ENCODE measurements around the gene RSBN1L.

The RSBN1L gene

GRCh38 chr7:77731716-77732115 is 35.5 kb downstream of the RSBN1L start:
- no peak for DNase-seq (ENCODE audit: low read depth)

GRCh38 chr7:77734659-77735421 is 38.6 kb downstream of the RSBN1L start:
- no peak for DNase-seq (ENCODE audit: low read depth)

- no peak for DNase-seq (ENCODE audit: low read depth)
Observed at GRCh38 chr7:77735457-77735856, 39.2 kb downstream of the RSBN1L start.

DNA sequence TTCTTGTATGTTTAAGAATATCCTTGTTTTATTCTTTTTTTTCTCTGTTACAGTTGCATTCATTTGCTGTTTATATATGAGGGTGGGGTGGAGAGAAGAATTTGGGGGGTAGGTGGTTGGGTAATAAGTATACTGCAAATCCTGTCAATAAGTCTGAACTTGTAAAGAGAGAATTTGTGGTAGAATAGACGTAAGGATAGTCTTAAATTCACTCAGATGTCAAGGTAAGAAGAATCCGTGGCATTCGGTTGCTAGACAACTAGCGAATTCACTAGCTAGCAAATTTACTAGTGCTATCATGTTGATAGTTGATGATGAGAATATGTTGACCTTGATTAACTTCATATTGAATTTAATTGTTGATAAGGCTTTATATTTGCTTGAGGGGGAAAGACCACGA is 40.7 kb downstream of the RSBN1L start:
- DNase-seq (ENCODE audit: low read depth), result no peak

DNA sequence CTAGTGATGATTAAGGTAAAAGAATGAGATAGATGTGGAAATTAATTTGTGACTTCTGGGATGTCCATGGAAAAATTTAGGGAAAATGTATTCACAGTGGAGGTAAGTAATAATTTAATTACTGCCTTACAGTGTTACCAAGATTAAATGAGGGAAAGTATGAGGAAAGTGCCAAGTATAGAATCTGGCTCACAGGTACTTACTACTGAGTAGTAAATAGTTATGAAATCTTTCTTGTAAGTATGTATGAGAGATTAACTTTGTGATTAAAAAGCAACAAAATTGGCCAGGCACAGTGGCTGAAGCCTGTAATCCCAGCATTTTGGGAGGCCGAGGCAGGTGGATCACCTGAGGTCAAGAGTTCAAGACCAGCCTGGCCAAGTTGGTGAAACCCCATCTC is 42.1 kb downstream of the RSBN1L start:
- no peak for DNase-seq (ENCODE audit: low read depth)

GRCh38 chr7:77738871-77739270 is 42.6 kb downstream of the RSBN1L start:
- DNase-seq (ENCODE audit: low read depth), result no peak

DNA sequence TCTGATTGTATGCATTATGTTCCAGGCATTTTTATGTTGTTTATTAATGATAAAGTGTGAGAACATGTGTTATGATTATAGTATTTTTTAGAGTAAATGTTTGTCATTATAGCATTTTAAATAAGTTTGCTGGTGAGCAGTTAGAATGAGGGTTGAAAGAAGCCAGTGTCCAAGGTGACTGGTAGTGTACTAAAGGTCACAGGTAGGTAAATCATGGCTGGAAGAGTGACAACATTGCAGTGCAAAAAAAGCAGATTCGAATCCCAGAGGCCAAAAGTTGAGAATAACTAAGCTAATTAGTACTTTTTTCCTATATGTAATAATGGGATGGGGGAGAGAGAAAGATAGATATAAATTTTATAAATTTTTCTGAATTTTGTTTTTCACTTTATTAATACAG is 44.0 kb downstream of the RSBN1L start:
- DNase-seq (ENCODE audit: low read depth), result no peak

GRCh38 chr7:77743518-77743917 is 47.3 kb downstream of the RSBN1L start:
- no peak for DNase-seq (ENCODE audit: low read depth)

DNA sequence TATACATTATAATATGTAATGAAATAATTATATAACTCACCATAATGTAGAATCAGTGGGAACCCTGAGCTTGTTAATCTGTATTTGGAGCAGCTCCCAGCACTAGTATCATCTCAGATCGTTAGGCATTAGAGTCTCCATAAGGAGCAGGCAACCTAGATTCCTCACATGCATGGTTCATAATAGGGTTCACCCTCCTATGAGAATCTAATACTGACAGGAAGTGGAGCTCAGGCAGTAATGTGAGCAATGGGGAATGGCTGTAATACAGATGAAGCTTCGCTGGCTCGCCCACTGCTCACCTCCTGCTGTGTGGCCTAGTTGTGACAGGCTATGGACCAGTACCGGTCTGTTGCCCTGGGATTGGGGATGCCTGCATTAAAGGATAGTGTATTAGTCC is 49.5 kb downstream of the RSBN1L start:
- no peak for DNase-seq (ENCODE audit: low read depth)

- DNase-seq (ENCODE audit: low read depth), result no peak
Observed at GRCh38 chr7:77746164-77746823, 50.0 kb downstream of the RSBN1L start.

DNA sequence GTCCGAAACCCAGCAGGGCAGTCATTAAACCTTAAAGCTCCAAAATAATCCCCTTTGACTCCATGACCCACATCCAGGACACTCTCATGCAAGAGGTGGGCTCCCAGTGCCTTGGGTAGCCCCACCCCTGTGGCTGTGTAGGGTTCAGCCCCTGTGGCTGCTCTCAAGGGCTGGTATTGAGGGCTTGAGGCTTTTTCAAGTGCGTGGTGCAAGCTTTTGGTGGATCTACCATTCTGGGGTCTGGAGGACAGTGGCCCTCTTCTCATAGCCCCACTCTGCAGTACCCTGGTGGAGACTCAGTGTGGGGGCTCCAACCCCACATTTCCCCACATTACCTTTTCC is 50.5 kb downstream of the RSBN1L start:
- DNase-seq (ENCODE audit: low read depth), result no peak

DNA sequence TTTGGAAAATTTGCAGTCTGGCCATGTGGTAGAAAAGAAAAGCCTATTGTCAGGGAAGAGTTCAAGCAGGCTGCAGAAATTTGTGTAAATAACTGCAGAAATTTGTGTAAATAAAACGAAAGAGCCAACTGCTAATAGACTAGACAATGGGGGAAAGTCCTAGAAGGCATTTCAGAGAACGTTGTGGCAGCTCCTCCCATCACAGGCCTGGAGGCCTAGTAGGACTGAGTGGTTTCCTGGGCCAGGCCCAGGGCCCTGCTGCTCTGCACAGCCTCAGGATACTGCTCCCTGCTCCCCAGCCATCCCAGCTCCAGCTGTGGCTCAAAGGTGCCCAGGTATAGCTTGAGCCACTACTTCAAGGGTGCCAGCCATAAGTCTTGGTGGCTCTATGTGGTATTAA is 50.9 kb downstream of the RSBN1L start:
- DNase-seq (ENCODE audit: low read depth), result no peak

- DNase-seq (ENCODE audit: low read depth), result no peak
Observed at GRCh38 chr7:77747718-77748117, 51.5 kb downstream of the RSBN1L start.

GRCh38 chr7:77752016-77752415 is 55.8 kb downstream of the RSBN1L start:
- DNase-seq (ENCODE audit: low read depth), result no peak

- DNase-seq (ENCODE audit: low read depth), result no peak
Observed at GRCh38 chr7:77753173-77753572, 56.9 kb downstream of the RSBN1L start.

GRCh38 chr7:77757589-77757988 is 61.3 kb downstream of the RSBN1L start:
- no peak for DNase-seq (ENCODE audit: low read depth)

DNA sequence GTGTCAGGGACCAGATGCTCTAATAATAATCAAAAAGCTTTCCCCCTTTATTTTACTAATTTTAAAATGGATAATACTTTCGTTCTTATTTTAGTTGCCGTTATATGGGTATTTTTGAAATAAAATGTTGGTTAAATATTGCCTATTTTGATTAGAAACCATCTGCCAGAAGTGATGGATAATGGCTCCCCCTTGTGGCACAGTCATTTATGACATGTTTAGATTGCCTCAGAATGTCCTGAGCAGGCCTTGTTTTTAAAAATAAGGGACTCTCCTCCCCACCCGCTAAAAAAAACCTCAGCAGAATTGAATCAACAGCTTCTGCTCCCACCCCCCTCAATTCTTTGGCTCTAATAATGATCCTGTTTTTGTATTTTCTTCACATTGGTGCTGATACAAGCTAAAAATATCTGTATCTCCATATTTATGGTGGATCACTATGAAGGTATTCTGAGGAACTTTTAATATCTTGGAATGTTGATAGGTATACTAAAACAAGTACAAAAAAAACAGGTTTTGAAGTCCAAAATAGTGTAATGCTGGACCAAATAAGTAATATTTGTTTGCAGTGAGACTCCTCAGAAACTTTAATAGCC is 63.1 kb downstream of the RSBN1L start:
- peak; percentile 63 for DNase-seq (ENCODE audit: low read depth)

DNA sequence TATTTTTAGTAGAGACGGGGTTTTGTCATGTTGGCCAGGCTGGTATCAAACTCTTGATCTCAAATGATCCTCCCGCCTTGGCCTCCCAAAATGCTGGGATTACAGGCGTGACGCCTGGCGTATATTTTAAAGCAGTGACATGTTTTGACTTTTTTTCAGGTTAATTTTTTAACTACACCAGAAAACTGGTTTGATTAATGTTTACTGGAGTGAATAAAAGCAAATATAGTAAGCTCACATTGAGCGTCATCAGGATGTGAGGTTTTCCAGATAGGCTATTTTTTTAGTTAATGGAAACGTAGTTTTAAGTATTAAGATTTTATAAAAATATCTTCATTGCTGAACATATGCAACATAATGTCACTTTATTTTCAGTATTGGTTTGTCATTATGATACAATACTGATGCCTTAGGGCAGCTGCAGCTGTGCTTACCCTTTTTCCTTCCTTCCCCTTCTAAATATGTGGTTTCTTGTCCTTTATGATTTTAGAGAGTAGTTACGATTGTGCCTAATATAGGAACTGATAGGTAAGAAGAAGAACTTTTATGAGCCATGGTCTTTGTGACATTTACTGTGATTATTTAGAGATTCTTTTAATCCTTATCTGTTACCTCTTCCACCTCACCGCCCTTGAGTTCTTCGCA is 64.7 kb downstream of the RSBN1L start:
- no peak for DNase-seq (ENCODE audit: low read depth)

GRCh38 chr7:77765481-77765880 is 69.2 kb downstream of the RSBN1L start:
- DNase-seq (ENCODE audit: low read depth), result no peak

DNA sequence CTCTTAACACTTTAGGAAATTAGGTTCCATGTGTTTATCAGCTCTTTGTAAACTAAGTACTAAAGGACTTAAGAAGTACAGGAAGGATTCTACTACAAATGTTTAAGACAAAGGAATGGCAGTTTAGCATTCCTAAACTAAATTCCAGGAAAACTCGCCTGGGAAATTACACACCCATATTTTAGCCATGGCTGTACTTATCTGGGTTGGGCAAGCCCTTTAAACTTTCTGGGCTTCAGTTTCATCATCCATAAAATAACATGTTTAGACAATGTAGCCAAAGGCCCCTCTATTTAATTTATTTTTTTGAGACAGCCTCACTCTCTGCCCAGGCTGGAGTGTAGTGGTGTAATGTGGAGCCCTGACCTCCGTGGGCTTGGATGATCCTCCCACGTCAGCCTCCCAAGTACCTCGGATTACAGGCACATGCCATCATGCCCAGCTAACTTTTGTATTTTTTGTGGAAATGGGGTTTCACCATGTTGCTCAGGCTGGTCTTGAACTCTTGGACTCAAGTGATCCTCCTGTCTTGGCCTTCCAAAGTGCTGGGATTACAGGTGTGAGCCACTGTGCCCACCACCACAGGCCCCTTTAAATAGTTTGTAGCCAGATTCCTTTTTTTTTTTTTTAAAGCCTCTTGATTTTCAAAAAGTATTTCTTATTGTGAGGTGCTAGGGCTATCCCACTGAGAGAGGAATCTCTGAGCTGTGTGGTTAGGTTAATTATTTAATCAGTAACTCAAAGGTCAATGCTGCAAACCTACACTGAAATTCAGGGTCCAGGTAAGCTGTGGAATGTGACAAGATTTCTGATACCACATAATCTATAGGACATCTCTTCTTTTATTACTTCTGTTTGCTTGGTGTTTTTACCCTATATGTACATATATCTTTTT is 69.9 kb downstream of the RSBN1L start:
- no peak for DNase-seq (ENCODE audit: low read depth)

DNA sequence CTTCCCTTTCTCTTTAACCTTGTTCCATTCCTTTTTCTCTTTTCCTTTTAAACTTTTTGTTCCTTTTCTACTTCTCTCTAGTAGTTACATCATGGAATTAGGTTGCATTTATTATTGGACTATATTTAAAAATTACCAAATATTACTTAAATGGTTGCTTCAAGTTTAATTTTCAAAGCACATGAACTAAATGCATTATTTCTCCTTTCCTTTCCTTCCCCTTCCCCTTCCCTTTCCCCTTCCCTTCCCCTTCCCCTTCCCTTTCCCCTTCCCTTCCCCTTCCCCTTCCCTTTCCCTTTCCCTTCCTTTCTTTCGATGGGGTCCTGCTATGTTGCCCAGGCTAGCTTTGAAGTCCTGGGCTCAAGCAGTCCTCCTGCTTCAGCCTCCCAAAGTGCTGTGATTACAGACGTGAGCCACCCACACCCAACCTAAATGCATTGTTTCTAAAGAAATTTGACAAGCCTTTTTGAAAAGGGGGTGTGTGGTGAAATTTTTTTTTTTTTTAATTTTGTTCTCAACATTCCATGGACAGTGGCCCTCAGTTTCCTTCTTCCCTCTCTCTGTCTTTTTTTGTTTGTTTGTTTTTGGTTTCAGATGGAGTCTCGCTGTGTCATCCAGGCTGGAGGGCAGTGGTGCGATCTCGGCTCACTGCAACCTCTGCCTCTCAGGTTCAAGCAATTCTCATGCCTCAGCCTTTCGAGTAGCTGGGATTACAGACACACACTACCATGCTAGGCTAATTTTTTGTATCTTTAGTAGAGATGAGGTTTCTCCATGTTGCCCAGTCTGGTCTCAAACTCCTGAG is 70.7 kb downstream of the RSBN1L start:
- no peak for DNase-seq (ENCODE audit: low read depth)

Data from T follicular helper cell (primary cell).